ENCODE data around the gene FAM167B. TPM values are rescaled to one million over a fixed set of nuclear protein-coding genes. Genes with fewer than 3 reads are reported as not detected.

The FAM167B gene
- total RNA-seq, 1 donor from 2014 or later, result 1.4 TPM

- intact Hi-C loops (cut with micrococcal nuclease), result loop anchor here (1.0 to 2.0 kb wide), 3 partner anchors 14 to 96 kb away; partner anchors contain the start of genes HDAC1 and MARCKSL1
- DNase-seq (peak; percentile 68), ATAC-seq (ENCODE audit: low read depth) (peak; percentile 77)
- Mint-ChIP-seq H3K27me3 (no peaks in the 10 kb centered on the region), H3K27ac (peak overlapping the region; percentile 87), H3K4me1 (peaks cover 21% of the 10 kb centered on the region), H3K4me3 (peak overlapping the region; percentile 89), H3K36me3 (ENCODE audit: low read depth) (no peaks in the 10 kb centered on the region), H3K9me3 (no peaks in the 10 kb centered on the region)
- POLR2A ChIA-PET, result interaction anchor here (0.6 to 5.2 kb wide), 25 partner anchors 8 to 452 kb away, joined by 3 to 142 read pairs (median 6); partner anchors contain the start of genes BSDC1, CCDC28B, EIF3I and HDAC1
- CTCF ChIA-PET, result interaction anchor here (0.6 to 4.3 kb wide), 25 partner anchors 10 to 160 kb away, joined by 3 to 42 read pairs (median 4); partner anchors contain the start of genes BSDC1, CCDC28B, HDAC1 and KPNA6
- TF ChIP-seq CTCF (IDR thresholded peaks at IDR 0.05), result no peak
Measured at GRCh38 chr1:32240140-32240951, 6.7 kb upstream of the FAM167B start.

- DNase-seq (peak; percentile 56), ATAC-seq (ENCODE audit: low read depth) (peak; percentile 59)
- Mint-ChIP-seq H3K36me3 (ENCODE audit: low read depth) (no peaks in the 10 kb centered on the region), H3K4me1 (peaks cover 22% of the 10 kb centered on the region), H3K27ac (peak overlapping the region; percentile 87), H3K27me3 (no peaks in the 10 kb centered on the region), H3K4me3 (peak overlapping the region; percentile 89), H3K9me3 (no peaks in the 10 kb centered on the region)
- POLR2A ChIA-PET, result interaction anchor here (0.6 to 5.2 kb wide), 29 partner anchors 9 to 452 kb away, joined by 3 to 142 read pairs (median 5); partner anchors contain the start of genes BSDC1, CCDC28B, EIF3I and HDAC1
- intact Hi-C loops (cut with micrococcal nuclease), result loop anchor here (1.0 to 2.0 kb wide), 5 partner anchors 9 to 96 kb away; partner anchors contain the start of genes EIF3I, MARCKSL1 and TMEM234
- TF ChIP-seq CTCF (IDR thresholded peaks at IDR 0.05), result no peak
- CTCF ChIA-PET, result interaction anchor here (1.0 to 4.3 kb wide), 23 partner anchors 9 to 160 kb away, joined by 3 to 42 read pairs (median 5); partner anchors contain the start of genes BSDC1, CCDC28B, HDAC1 and KPNA6
Measured at GRCh38 chr1:32241001-32241763, 5.8 kb upstream of the FAM167B start.

- no peak for DNase-seq
- intact Hi-C loops (cut with micrococcal nuclease), result no loop called here
- H3K36me3 Mint-ChIP-seq (ENCODE audit: low read depth), result no peaks in the 10 kb centered on the region
- TF ChIP-seq CTCF (IDR thresholded peaks at IDR 0.05), result no peak
- H3K9me3 Mint-ChIP-seq, result no peaks in the 10 kb centered on the region
- ATAC-seq (ENCODE audit: low read depth), result no peak
- H3K4me1 Mint-ChIP-seq, result peaks cover 34% of the 10 kb centered on the region
- POLR2A ChIA-PET, result interaction anchor here (0.8 to 5.2 kb wide), 7 partner anchors 9 to 117 kb away, joined by 3 to 142 read pairs (median 6); partner anchors contain the start of genes HDAC1, LCK and MARCKSL1
- peak overlapping the region; percentile 87 for H3K27ac Mint-ChIP-seq
- CTCF ChIA-PET, result interaction anchor here (0.8 to 4.3 kb wide), 2 partner anchors 8 to 74 kb away, joined by 4 to 42 read pairs; partner anchors contain the start of gene LCK
- H3K27me3 Mint-ChIP-seq, result no peaks in the 10 kb centered on the region
- no peak overlapping the region for H3K4me3 Mint-ChIP-seq
Measured at GRCh38 chr1:32242341-32242851, 4.6 kb upstream of the FAM167B start.

GRCh38 chr1:32247452-32247851, 430 bp downstream of the FAM167B start:
- H3K36me3 Mint-ChIP-seq (ENCODE audit: low read depth), result no peaks in the 10 kb centered on the region
- ChIA-PET POLR2A (interaction anchor here (0.6 to 7.2 kb wide), 8 partner anchors 7 to 104 kb away, joined by 3 to 142 read pairs (median 27); partner anchors contain the start of genes EIF3I, HDAC1, MARCKSL1 and TMEM234), CTCF (interaction anchor here (1.2 to 3.9 kb wide), 8 partner anchors 11 to 100 kb away, joined by 3 to 47 read pairs (median 7); partner anchors contain the start of genes HDAC1 and TXLNA)
- H3K27me3 Mint-ChIP-seq, result no peaks in the 10 kb centered on the region
- H3K4me3 Mint-ChIP-seq, result no peak overlapping the region
- peaks cover 66% of the 10 kb centered on the region for H3K4me1 Mint-ChIP-seq
- DNase-seq (no peak), ATAC-seq (ENCODE audit: low read depth) (no peak)
- no peak overlapping the region for H3K27ac Mint-ChIP-seq
- intact Hi-C loops (cut with micrococcal nuclease), result no loop called here
- TF ChIP-seq CTCF (IDR thresholded peaks at IDR 0.05), result no peak
- no peaks in the 10 kb centered on the region for H3K9me3 Mint-ChIP-seq

Measured in activated B cell treated with CpG ODN at 0.5 μM for 24 hours (primary cell).